ENCODE measurements around the gene HOXB7. TPM values are rescaled to one million over a fixed set of nuclear protein-coding genes. Genes with fewer than 3 reads are reported as not detected.

The HOXB7 gene
- total RNA-seq, 8 experiments from 2014 or later = 6.2 to 35.5 (median 23.7) TPM

- 60% methylated on average over 1 of the region's 15 CpGs; no CpG with 5 or more reads in 9 of the 10 experiments for WGBS, 10 experiments
- peak in 6 of 8 experiments; percentile 1 to 31 (median 14) for ATAC-seq (replicated peaks in 6 of 8)
- H3K4me1 ChIP-seq (replicated peaks in 1 of 2) = peaks cover 15 to 36% of the 10 kb centered on the region in 2 donors
- peak overlapping the region; percentile 92 to 97 for H3K27ac ChIP-seq
- in situ Hi-C loops (cut with MboI; ENCODE audit: low pct_unique_long_range_greater_than_20kb in 2 of 9, low sequenced_read_pairs in 9 of 9, unreplicated experiment in 9 of 9) = no loop called here
- H3K4me3 ChIP-seq = peak overlapping the region; percentile 59 to 89 (median 80)
Observed at GRCh38 chr17:48609759-48610281, 997 bp downstream of the HOXB7 start.

GRCh38 chr17:48609033-48609432 lies 1.8 kb downstream of the HOXB7 start:
- H3K27ac ChIP-seq = peak overlapping the region in 1 of 2 donors; percentile 97
- H3K4me3 ChIP-seq = peak overlapping the region; percentile 59 to 89 (median 80)
- peaks cover 20 to 44% of the 10 kb centered on the region in 2 donors for H3K4me1 ChIP-seq (replicated peaks in 1 of 2)
- in situ Hi-C loops (cut with MboI; ENCODE audit: low pct_unique_long_range_greater_than_20kb in 2 of 9, low sequenced_read_pairs in 9 of 9, unreplicated experiment in 9 of 9) = no loop called here
- ATAC-seq (replicated peaks in 6 of 8) = peak in 1 of 8 experiments; percentile 0

GRCh38 chr17:48608494-48608834 lies 2.4 kb downstream of the HOXB7 start:
- no peak for ATAC-seq (replicated peaks in 6 of 8)
- Histone ChIP-seq H3K27ac (peak overlapping the region in 1 of 2 donors; percentile 97), H3K4me3 (peak overlapping the region in 3 of 5 donors; percentile 69 to 89 (median 80)), H3K4me1 (replicated peaks in 1 of 2) (peaks cover 26 to 49% of the 10 kb centered on the region in 2 donors)
- in situ Hi-C loops (cut with MboI; ENCODE audit: low pct_unique_long_range_greater_than_20kb in 2 of 9, low sequenced_read_pairs in 9 of 9, unreplicated experiment in 9 of 9) = no loop called here
- WGBS, 10 experiments = 60 to 100% (median 100%) methylated on average over 1 of the region's 1 CpG; no CpG with 5 or more reads in 4 of the 10 experiments

GRCh38 chr17:48606892-48607614 lies 3.8 kb downstream of the HOXB7 start:
- 79 to 100% (median 86%) methylated on average over 1 to 7 of the region's 9 CpGs for WGBS, 10 experiments
- Histone ChIP-seq H3K27ac (no peak overlapping the region), H3K4me3 (no peak overlapping the region), H3K4me1 (replicated peaks in 1 of 2) (peaks cover 36 to 62% of the 10 kb centered on the region in 2 donors)
- in situ Hi-C loops (cut with MboI; ENCODE audit: low pct_unique_long_range_greater_than_20kb in 2 of 9, low sequenced_read_pairs in 9 of 9, unreplicated experiment in 9 of 9) = no loop called here
- ATAC-seq (replicated peaks in 6 of 8) = no peak

- ATAC-seq (replicated peaks in 6 of 8) = no peak
- in situ Hi-C loops (cut with MboI; ENCODE audit: low pct_unique_long_range_greater_than_20kb in 2 of 9, low sequenced_read_pairs in 9 of 9, unreplicated experiment in 9 of 9) = no loop called here
- Histone ChIP-seq H3K4me3 (no peak overlapping the region), H3K4me1 (replicated peaks in 1 of 2) (peaks cover 44 to 70% of the 10 kb centered on the region in 2 donors), H3K27ac (peak overlapping the region in 1 of 2 donors; percentile 30)
- WGBS, 10 experiments = 36 to 81% (median 59%) methylated on average over 5 to 23 of the region's 41 CpGs
Observed at GRCh38 chr17:48605991-48606891, 4.6 kb downstream of the HOXB7 start.

- Histone ChIP-seq H3K4me1 (replicated peaks in 1 of 2) (peaks cover 52 to 78% of the 10 kb centered on the region in 2 donors), H3K4me3 (no peak overlapping the region), H3K27ac (peak overlapping the region in 1 of 2 donors; percentile 21)
- whole genome bisulfite sequencing, 10 experiments = 5 to 87% (median 62%) methylated on average over 1 to 8 of the region's 10 CpGs; no CpG with 5 or more reads in 1 of the 10 experiments
- in situ Hi-C loops (cut with MboI; ENCODE audit: low pct_unique_long_range_greater_than_20kb in 2 of 9, low sequenced_read_pairs in 9 of 9, unreplicated experiment in 9 of 9) = no loop called here
- no peak for ATAC-seq (replicated peaks in 6 of 8)
Observed at GRCh38 chr17:48605409-48605919, 5.4 kb downstream of the HOXB7 start.

- in situ Hi-C loops (cut with MboI; ENCODE audit: low pct_unique_long_range_greater_than_20kb in 2 of 9, low sequenced_read_pairs in 9 of 9, unreplicated experiment in 9 of 9) = no loop called here
- Histone ChIP-seq H3K4me1 (replicated peaks in 1 of 2) (peaks cover 57 to 84% of the 10 kb centered on the region in 2 donors), H3K4me3 (peak within 1 kb of the TSS; percentile 7 to 87 (median 40)), H3K27ac (peak within 1 kb of the TSS in 1 of 2 donors; percentile 68)
- 1 to 96% (median 60%) methylated on average over 1 to 13 of the region's 16 CpGs; no CpG with 5 or more reads in 1 of the 10 experiments for WGBS, 10 experiments
- ATAC-seq (replicated peaks in 6 of 8) = peak in 3 of 8 experiments; percentile 27 to 51 (median 45)
Observed at GRCh38 chr17:48604770-48605329, 6.0 kb downstream of the HOXB7 start, which contains the start of gene HOXB6. Gene HOXB6, minus strand, starts transcription at chr17:48604986. Its CDS starts 6,836 bp downstream, at chr17:48598150.

- in situ Hi-C loops (cut with MboI; ENCODE audit: low pct_unique_long_range_greater_than_20kb in 2 of 9, low sequenced_read_pairs in 9 of 9, unreplicated experiment in 9 of 9) = no loop called here
- ATAC-seq (replicated peaks in 6 of 8) = peak in 6 of 8 experiments; percentile 13 to 53 (median 25)
- H3K4me3 ChIP-seq = peak overlapping the region; percentile 7 to 87 (median 40)
- H3K4me1 ChIP-seq (replicated peaks in 1 of 2) = peaks cover 57 to 87% of the 10 kb centered on the region in 2 donors
- peak overlapping the region in 1 of 2 donors; percentile 68 for H3K27ac ChIP-seq
- WGBS, 10 experiments = 0 to 57% (median 25%) methylated on average over 1 to 8 of the region's 21 CpGs; no CpG with 5 or more reads in 2 of the 10 experiments
Observed at GRCh38 chr17:48603959-48604769, 6.7 kb downstream of the HOXB7 start.

- in situ Hi-C loops (cut with MboI; ENCODE audit: low pct_unique_long_range_greater_than_20kb in 2 of 9, low sequenced_read_pairs in 9 of 9, unreplicated experiment in 9 of 9) = no loop called here
- peak in 4 of 8 experiments; percentile 1 to 6 (median 4) for ATAC-seq (replicated peaks in 6 of 8)
Observed at GRCh38 chr17:48601539-48602425, 9.0 kb downstream of the HOXB7 start.

GRCh38 chr17:48601207-48601538 lies 9.6 kb downstream of the HOXB7 start:
- WGBS, 10 experiments = 40 to 88% (median 83%) methylated on average over 2 to 4 of the region's 4 CpGs; no CpG with 5 or more reads in 7 of the 10 experiments
- Histone ChIP-seq H3K27ac (peak overlapping the region in 1 of 2 donors; percentile 68), H3K4me3 (peak overlapping the region; percentile 7 to 87 (median 40)), H3K4me1 (replicated peaks in 1 of 2) (peaks cover 58 to 72% of the 10 kb centered on the region in 2 donors)
- no peak for ATAC-seq (replicated peaks in 6 of 8)
- in situ Hi-C loops (cut with MboI; ENCODE audit: low pct_unique_long_range_greater_than_20kb in 2 of 9, low sequenced_read_pairs in 9 of 9, unreplicated experiment in 9 of 9) = no loop called here

More at GRCh38 chr17:48601539-48602425, 9.0 kb downstream of the HOXB7 start:
- WGBS, 10 experiments = 7 to 80% (median 23%) methylated on average over 3 to 12 of the region's 35 CpGs; no CpG with 5 or more reads in 3 of the 10 experiments
- Histone ChIP-seq H3K4me3 (peak overlapping the region; percentile 11 to 87 (median 40)), H3K27ac (peak overlapping the region in 1 of 2 donors; percentile 68), H3K4me1 (replicated peaks in 1 of 2) (peaks cover 58 to 76% of the 10 kb centered on the region in 2 donors)

Measured in motor neuron (in vitro differentiated cells).